ENCODE results near the gene BHLHE40.
A peak's percentile ranks its signal among the peaks of the same experiment; 100 is the strongest.

DNA sequence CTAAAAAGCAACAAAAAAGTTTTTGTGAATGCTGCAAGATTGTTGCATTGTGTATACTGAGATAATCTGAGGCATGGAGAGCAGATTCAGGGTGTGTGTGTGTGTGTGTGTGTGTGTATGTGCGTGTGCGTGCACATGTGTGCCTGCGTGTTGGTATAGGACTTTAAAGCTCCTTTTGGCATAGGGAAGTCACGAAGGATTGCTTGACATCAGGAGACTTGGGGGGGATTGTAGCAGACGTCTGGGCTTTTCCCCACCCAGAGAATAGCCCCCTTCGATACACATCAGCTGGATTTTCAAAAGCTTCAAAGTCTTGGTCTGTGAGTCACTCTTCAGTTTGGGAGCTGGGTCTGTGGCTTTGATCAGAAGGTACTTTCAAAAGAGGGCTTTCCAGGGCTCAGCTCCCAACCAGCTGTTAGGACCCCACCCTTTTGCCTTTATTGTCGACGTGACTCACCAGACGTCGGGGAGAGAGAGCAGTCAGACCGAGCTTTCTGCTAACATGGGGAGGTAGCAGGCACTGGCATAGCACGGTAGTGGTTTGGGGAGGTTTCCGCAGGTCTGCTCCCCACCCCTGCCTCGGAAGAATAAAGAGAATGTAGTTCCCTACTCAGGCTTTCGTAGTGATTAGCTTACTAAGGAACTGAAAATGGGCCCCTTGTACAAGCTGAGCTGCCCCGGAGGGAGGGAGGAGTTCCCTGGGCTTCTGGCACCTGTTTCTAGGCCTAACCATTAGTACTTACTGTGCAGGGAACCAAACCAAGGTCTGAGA, 4.7 kb downstream of the BHLHE40 start:
- TF ChIP-seq SNAI2 (CRISPR knock-in tag; IDR thresholded peaks at IDR 0.05) (no peak), ZNF8 (CRISPR knock-in tag; IDR thresholded peaks at IDR 0.05) (no peak), GLIS3 (CRISPR knock-in tag; IDR thresholded peaks at IDR 0.05) (no peak), ZC3H10 (CRISPR knock-in tag; IDR thresholded peaks at IDR 0.05) (no peak; the same call in 1 of the 2 replicates), CSDC2 (CRISPR knock-in tag; IDR thresholded peaks at IDR 0.05) (no peak), ZNF565 (CRISPR knock-in tag; conservative IDR thresholded peaks at IDR 0.05; ENCODE audit: low read depth) (no peak), TOX (CRISPR knock-in tag; IDR thresholded peaks at IDR 0.05; ENCODE audit: borderline replicate concordance) (no peak), ARNTL (CRISPR knock-in tag; IDR thresholded peaks at IDR 0.05; ENCODE audit: borderline replicate concordance, low read depth) (no peak)
- TF ChIP-seq, protein P1, sequence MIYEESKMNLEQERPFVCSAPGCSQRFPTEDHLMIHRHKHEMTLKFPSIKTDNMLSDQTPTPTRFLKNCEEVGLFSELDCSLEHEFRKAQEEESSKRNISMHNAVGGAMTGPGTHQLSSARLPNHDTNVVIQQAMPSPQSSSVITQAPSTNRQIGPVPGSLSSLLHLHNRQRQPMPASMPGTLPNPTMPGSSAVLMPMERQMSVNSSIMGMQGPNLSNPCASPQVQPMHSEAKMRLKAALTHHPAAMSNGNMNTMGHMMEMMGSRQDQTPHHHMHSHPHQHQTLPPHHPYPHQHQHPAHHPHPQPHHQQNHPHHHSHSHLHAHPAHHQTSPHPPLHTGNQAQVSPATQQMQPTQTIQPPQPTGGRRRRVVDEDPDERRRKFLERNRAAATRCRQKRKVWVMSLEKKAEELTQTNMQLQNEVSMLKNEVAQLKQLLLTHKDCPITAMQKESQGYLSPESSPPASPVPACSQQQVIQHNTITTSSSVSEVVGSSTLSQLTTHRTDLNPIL (CRISPR knock-in tag; IDR thresholded peaks at IDR 0.05; ENCODE audit: low read depth), result no peak
- TF ChIP-seq, protein P2, sequence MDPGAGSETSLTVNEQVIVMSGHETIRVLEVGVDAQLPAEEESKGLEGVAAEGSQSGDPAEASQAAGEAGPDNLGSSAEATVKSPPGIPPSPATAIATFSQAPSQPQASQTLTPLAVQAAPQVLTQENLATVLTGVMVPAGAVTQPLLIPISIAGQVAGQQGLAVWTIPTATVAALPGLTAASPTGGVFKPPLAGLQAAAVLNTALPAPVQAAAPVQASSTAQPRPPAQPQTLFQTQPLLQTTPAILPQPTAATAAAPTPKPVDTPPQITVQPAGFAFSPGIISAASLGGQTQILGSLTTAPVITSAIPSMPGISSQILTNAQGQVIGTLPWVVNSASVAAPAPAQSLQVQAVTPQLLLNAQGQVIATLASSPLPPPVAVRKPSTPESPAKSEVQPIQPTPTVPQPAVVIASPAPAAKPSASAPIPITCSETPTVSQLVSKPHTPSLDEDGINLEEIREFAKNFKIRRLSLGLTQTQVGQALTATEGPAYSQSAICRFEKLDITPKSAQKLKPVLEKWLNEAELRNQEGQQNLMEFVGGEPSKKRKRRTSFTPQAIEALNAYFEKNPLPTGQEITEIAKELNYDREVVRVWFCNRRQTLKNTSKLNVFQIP (CRISPR knock-in tag; IDR thresholded peaks at IDR 0.05; ENCODE audit: borderline replicate concordance, low read depth), result no peak; the same call in 1 of the 2 replicates
- TF ChIP-seq, protein P3, sequence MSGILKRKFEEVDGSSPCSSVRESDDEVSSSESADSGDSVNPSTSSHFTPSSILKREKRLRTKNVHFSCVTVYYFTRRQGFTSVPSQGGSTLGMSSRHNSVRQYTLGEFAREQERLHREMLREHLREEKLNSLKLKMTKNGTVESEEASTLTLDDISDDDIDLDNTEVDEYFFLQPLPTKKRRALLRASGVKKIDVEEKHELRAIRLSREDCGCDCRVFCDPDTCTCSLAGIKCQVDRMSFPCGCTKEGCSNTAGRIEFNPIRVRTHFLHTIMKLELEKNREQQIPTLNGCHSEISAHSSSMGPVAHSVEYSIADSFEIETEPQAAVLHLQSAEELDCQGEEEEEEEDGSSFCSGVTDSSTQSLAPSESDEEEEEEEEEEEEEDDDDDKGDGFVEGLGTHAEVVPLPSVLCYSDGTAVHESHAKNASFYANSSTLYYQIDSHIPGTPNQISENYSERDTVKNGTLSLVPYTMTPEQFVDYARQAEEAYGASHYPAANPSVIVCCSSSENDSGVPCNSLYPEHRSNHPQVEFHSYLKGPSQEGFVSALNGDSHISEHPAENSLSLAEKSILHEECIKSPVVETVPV (CRISPR knock-in tag; IDR thresholded peaks at IDR 0.05), result no peak
- TF ChIP-seq, protein P4, sequence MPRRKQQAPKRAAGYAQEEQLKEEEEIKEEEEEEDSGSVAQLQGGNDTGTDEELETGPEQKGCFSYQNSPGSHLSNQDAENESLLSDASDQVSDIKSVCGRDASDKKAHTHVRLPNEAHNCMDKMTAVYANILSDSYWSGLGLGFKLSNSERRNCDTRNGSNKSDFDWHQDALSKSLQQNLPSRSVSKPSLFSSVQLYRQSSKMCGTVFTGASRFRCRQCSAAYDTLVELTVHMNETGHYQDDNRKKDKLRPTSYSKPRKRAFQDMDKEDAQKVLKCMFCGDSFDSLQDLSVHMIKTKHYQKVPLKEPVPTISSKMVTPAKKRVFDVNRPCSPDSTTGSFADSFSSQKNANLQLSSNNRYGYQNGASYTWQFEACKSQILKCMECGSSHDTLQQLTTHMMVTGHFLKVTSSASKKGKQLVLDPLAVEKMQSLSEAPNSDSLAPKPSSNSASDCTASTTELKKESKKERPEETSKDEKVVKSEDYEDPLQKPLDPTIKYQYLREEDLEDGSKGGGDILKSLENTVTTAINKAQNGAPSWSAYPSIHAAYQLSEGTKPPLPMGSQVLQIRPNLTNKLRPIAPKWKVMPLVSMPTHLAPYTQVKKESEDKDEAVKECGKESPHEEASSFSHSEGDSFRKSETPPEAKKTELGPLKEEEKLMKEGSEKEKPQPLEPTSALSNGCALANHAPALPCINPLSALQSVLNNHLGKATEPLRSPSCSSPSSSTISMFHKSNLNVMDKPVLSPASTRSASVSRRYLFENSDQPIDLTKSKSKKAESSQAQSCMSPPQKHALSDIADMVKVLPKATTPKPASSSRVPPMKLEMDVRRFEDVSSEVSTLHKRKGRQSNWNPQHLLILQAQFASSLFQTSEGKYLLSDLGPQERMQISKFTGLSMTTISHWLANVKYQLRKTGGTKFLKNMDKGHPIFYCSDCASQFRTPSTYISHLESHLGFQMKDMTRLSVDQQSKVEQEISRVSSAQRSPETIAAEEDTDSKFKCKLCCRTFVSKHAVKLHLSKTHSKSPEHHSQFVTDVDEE (CRISPR knock-in tag; IDR thresholded peaks at IDR 0.05), result no peak
- TF ChIP-seq, protein P5, sequence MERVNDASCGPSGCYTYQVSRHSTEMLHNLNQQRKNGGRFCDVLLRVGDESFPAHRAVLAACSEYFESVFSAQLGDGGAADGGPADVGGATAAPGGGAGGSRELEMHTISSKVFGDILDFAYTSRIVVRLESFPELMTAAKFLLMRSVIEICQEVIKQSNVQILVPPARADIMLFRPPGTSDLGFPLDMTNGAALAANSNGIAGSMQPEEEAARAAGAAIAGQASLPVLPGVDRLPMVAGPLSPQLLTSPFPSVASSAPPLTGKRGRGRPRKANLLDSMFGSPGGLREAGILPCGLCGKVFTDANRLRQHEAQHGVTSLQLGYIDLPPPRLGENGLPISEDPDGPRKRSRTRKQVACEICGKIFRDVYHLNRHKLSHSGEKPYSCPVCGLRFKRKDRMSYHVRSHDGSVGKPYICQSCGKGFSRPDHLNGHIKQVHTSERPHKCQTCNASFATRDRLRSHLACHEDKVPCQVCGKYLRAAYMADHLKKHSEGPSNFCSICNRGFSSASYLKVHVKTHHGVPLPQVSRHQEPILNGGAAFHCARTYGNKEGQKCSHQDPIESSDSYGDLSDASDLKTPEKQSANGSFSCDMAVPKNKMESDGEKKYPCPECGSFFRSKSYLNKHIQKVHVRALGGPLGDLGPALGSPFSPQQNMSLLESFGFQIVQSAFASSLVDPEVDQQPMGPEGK (CRISPR knock-in tag; IDR thresholded peaks at IDR 0.05; ENCODE audit: borderline replicate concordance), result 0 out of 2 replicates have a peak, but pooled peaks have one; percentile 9
